ENCODE data around the gene POFUT2. TPM values are rescaled to one million over a fixed set of nuclear protein-coding genes. Genes with fewer than 3 reads are reported as not detected.

Gene POFUT2
- total and polyA plus RNA-seq, 4 donors: 17.9 to 35.7 (median 26.1) TPM

GRCh38 chr21:45303091-45303615, 15.5 kb upstream of the POFUT2 start:
- Histone ChIP-seq H3K9me3 (ENCODE audit: control insufficient read depth in 4 of 4, insufficient read depth in 3 of 4, low read length in 3 of 4) (no peaks in the 10 kb centered on the region), H3K27ac (ENCODE audit: low read depth in 1 of 2, low read length in 1 of 2) (peak overlapping the region; percentile 17 to 93), H3K27me3 (ENCODE audit: control insufficient read depth in 3 of 3, insufficient read depth in 3 of 3, low read length in 2 of 3) (no peaks in the 10 kb centered on the region), H3K36me3 (ENCODE audit: control insufficient read depth in 4 of 4, insufficient read depth in 4 of 4, low read length in 4 of 4) (no peaks in the 10 kb centered on the region), H3K4me1 (ENCODE audit: control insufficient read depth in 5 of 5, insufficient read depth in 5 of 5, low read length in 5 of 5) (peaks cover 0 to 42% (median 21%) of the 10 kb centered on the region in 5 donors), H3K4me3 (no peak overlapping the region), H3K9ac (ENCODE audit: insufficient read depth in 1 of 2, low read length in 2 of 2) (no peak overlapping the region)
- DNase-seq: no peak
- no peak for TF ChIP-seq CTCF (IDR thresholded peaks at IDR 0.05; ENCODE audit: control extremely low read depth, extremely low read depth)
- WGBS, 2 donors: 95 to 98% methylated on average over 21 of the region's 21 CpGs
- ATAC-seq (ENCODE audit: insufficient read depth, low FRiP score): no peak

- H3K27ac ChIP-seq (ENCODE audit: low read depth in 1 of 2, low read length in 1 of 2): peak overlapping the region; percentile 67 to 93
- DNase-seq (peak; percentile 55 to 71 (median 68)), ATAC-seq (ENCODE audit: insufficient read depth, low FRiP score) (peak; percentile 6)
- no peaks in the 10 kb centered on the region for H3K36me3 ChIP-seq (ENCODE audit: control insufficient read depth in 4 of 4, insufficient read depth in 4 of 4, low read length in 4 of 4)
- no peak for TF ChIP-seq CTCF (IDR thresholded peaks at IDR 0.05; ENCODE audit: control extremely low read depth, extremely low read depth)
- peaks cover 0 to under 1% (median 0%) of the 10 kb centered on the region in 4 donors for H3K9me3 ChIP-seq (ENCODE audit: control insufficient read depth in 4 of 4, insufficient read depth in 3 of 4, low read length in 3 of 4)
- H3K4me1 ChIP-seq (ENCODE audit: control insufficient read depth in 5 of 5, insufficient read depth in 5 of 5, low read length in 5 of 5): peaks cover 0 to 34% (median 14%) of the 10 kb centered on the region in 5 donors
- 55 to 65% methylated on average over 44 to 54 of the region's 54 CpGs for WGBS, 2 donors
- H3K27me3 ChIP-seq (ENCODE audit: control insufficient read depth in 3 of 3, insufficient read depth in 3 of 3, low read length in 2 of 3): no peaks in the 10 kb centered on the region
- peak overlapping the region in 1 of 2 donors; percentile 13 for H3K9ac ChIP-seq (ENCODE audit: insufficient read depth in 1 of 2, low read length in 2 of 2)
- no peak overlapping the region for H3K4me3 ChIP-seq
These were observed 14.7 kb upstream of the POFUT2 start for GRCh38 chr21:45302082-45303061.

GRCh38 chr21:45301521-45302081, 13.9 kb upstream of the POFUT2 start:
- Histone ChIP-seq H3K9ac (ENCODE audit: insufficient read depth in 1 of 2, low read length in 2 of 2) (peak overlapping the region in 1 of 2 donors; percentile 13), H3K9me3 (ENCODE audit: control insufficient read depth in 4 of 4, insufficient read depth in 3 of 4, low read length in 3 of 4) (peaks cover 0 to 4% (median 0%) of the 10 kb centered on the region in 4 donors), H3K4me3 (no peak overlapping the region), H3K4me1 (ENCODE audit: control insufficient read depth in 5 of 5, insufficient read depth in 5 of 5, low read length in 5 of 5) (peaks cover 0 to 26% (median 14%) of the 10 kb centered on the region in 5 donors), H3K27ac (ENCODE audit: low read depth in 1 of 2, low read length in 1 of 2) (peak overlapping the region; percentile 67 to 93), H3K27me3 (ENCODE audit: control insufficient read depth in 3 of 3, insufficient read depth in 3 of 3, low read length in 2 of 3) (no peaks in the 10 kb centered on the region), H3K36me3 (ENCODE audit: control insufficient read depth in 4 of 4, insufficient read depth in 4 of 4, low read length in 4 of 4) (no peaks in the 10 kb centered on the region)
- no peak for TF ChIP-seq CTCF (IDR thresholded peaks at IDR 0.05; ENCODE audit: control extremely low read depth, extremely low read depth)
- WGBS, 2 donors: 89 to 92% methylated on average over 20 of the region's 20 CpGs
- ATAC-seq (ENCODE audit: insufficient read depth, low FRiP score) (no peak), DNase-seq (no peak)
